Stimulated activated CD4-positive, alpha-beta T cell treated with anti-CD3 and anti-CD28 coated beads, Interleukin-15, amount 100 ng/mL, for 1 hour (primary cell): ENCODE results near the gene MYOM1.
A peak's percentile ranks its signal among the peaks of the same experiment; 100 is the strongest.

Experiments used
- DNase-seq, 2 donors: peaks; one replicate each; pipeline ENCODE4 v3.0.0-alpha.2; 2020; ENCODE audit warnings: low read depth in 1 of 2, low spot score in 1 of 2

The MYOM1 gene

DNA sequence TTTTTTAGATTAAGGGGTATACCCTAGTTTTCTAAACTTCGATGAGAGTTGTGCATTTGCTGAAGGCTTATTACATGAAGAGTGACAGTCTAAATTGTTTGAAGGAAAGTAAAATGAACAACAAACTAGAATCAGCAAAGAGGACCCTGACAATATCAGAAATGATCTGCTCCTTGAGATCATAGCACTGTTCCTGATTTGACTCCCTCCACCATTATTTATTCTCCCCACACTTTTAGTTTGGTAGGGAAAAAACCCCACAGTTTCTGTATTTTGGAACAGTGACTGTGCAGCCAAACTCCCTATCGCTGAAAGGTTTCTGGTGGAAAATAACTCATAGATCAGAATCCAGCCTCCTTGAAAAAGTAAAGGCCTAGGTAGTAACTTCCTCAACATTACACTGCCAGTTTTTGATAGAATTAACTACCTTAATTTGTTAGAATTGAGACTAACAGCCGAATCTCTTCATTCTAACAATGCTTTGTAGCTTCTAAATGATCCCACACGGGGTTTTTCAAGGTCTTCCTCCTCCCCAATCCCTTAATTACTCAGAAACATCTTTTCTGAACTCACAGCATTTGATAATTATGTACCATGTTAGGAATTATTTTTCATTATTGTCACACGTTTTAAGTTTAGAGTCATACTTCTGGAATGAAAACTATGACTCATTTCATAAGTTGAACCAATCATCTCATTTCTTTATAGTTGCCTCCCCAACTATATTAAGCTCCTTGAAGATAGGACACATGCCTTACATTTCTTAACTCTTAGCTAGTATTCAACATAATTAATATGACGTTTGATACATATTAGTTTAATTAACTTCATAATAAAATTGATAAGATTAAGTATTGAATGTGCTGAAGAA, 30.7 kb upstream of the MYOM1 start:
- DNase-seq = no peak

DNA sequence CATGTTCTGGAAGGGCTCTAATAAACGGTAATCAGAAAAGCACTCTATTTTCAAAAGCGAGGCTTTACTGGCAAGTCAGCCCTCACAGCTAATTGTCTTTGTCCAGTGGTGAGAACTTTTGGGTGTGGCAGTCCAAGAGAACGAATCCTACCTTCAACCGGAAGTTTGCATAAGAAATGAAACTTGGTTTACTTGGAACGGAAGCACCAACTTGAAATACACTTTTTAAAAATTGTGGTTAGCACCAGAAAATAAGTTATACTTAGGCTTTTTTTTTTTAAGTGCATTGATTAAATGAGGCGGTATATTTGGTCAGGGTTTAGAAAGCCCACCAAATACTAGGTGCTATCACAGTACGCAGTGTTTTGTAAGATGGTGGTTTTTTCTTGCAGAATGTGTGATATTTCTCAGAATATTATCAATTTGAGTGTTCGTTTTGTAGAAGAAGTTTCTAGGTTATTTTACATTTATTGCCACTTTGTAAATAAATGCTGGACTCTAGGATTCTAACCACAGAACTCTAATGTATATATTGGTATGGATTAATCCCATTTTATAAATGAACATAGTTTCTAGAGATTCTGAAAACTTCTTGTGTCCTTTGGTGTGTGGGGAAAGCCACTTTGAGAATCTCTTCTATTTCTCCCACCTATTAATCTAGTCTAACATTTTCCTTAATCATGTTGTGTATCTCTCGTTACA, 29.0 kb upstream of the MYOM1 start:
- DNase-seq = no peak

DNA sequence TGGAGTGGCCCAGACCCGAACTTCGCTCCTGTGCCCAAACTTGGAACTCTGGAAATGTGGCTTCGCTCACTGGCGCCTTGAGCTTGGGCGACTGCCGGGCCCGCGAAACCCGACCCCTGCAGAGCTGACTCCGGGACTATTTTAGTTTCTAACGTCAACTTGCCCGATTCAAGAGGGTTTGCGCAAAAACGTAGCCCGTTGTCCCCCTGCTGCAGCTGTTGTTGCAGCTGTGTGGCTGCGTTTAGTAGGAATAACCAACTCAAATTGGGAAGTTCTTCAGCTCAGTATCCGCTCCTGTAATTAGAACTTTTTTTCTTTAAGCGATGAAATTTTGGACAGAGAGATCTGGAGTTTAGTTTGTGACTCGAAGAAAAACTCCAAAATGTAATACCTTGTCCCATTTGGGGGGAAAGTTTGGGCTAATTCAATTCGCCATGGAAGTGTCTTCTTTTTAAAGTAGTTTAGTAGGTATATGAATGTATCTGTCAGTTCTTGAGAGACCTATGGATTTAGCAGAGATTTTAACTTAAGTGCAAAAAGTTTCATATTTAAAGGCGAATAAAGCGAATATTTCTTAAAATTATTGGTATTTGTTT, 28.4 kb upstream of the MYOM1 start:
- no peak for DNase-seq

DNA sequence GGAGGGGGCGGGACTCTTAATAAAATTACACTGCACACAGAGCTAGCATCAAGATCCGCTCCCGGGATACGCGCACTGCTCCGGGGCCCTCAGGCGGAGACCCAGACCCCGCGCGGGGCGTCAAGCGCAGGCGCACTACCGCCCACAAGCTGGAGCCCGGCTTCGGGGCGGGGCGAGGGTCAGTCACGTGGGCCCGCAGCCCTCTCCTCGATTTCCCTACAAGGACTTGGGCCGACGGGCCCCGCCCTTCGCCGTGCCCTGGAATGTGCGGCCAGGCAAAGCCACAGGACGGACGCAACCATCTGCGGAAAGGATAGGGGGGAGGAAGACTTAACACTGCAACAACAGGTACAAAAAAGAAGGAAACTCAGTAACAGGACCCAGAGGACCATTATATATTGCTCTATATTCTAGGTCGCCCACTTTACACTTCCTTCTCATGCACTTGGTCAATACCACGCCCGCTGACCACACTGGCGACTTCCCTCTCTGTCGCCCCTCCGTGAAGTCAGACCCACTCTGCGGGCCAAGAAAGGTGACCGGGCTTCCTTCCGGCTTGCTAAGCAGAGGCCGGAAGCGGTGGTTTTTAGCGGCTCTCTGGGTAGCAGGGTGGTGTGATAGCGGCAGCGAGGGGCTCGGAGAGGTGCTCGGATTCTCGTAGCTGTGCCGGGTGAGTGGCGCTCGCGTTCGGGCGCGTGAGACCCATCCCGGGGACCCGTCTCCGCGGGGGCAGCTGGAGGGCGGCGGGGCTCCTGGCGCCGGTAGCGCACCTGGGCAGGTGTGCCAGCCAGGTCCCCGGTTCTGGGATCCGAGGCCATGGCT, 27.7 kb upstream of the MYOM1 start, which contains the start of gene MYL12A:
Gene MYL12A, plus strand, starts transcription at position 562 of the 822 bp plus-strand sequence. CDS start 5,447 bp downstream, outside the sequence.
- DNase-seq = peak; percentile 81 to 90

DNA sequence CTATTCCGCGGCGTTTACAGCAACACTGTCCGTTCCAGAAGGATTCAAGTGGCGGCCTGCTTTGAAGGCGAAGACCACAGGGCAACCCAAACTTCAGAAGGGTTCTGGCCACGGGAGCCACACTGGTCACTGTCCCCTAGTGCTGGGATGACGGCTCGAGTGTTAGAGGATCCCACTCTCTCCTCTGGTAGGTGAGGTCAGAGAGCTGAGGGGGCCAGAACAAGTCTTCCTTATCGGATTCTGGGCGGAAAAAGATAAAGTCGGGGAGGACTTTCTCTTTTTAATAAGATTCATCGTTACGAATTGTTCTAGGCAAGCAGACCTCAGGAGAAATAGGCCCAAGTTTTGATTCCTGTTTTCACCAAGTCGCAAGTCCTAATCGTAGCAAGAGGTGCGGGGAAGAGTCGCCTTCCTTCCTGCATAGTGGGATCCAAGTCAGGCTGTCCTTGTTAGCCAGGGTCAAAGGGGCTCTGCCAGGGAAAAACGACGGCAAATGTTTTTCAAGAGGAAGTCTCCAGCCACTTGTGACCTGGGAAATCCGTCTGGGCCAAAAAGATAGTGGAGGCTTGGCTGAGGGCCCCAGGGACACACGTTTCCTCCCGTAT, 27.0 kb upstream of the MYOM1 start:
- DNase-seq = no peak

DNA sequence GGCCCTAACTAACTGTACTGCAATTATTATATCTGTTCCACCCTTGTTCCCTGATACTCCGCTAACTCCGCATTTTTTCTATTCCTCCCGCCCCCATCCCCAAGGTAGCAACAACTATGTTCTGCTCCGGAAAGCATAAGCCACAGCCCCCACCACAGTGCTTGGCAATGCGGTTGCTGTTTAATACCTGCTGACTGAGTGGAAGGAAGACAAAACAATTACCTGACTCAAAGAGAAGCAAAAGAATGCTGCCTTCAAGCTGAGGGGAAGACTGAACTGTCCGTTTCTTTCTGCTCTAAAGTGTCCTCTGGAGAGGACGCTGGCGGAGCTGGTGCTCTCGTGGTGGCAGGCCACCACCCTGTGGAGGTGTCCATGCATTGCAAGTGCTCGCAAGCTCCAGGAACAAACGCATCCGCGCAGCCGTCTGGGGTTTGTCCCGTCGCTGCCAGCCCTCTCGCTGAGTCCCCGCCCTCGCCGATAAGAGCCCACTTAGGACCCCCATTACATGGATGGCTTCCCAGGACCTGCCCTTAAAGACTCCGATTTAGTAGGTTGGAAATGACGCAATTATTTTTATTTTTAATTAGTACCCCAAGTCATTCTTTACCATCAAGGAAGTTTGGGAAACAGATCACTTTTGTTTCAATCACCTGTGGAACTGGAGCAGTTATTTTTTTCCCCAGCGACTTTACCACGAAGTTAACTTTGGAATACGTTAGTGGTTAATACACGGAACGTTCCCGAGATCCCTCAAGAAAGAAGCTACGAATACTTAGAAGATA, 26.3 kb upstream of the MYOM1 start:
- DNase-seq = peak; percentile 53 to 69

DNA sequence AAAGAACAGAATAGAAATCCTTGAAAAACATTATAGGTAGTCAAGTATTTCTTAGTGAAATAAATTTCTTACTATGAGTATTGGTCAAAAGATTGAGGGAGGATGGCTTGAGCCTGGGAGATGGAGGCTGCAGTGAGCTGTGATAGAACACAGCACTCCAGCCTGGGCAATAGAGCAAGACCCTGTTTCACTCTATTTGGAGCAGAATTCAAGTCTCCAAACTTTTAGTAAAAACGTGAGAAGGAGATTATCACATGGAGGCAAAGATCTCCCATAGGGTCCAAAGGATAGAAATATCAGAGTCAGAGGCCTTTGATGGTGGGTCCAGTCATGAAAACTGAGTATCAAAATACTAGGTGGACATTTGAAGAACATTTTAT, 25.4 kb upstream of the MYOM1 start:
- DNase-seq = no peak

DNA sequence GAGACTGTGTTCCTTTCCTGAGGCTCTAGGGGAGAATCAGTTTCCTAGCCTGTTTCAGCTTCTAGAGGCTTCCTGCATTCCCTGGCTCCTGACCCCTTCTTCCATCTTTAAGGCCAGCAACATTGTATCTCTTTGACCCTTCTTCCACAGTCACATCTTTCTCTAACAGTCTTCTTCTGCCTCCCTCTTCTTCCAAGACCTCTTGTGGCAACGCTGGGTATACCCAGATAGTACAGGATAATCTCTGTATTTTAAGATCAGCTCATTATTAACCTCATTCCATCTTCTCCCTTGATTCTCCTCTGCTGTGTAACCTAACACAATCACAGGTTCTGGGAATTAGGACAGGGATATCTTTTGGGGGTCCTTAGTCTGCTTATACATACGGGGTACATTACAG, 19.0 kb upstream of the MYOM1 start:
- no peak for DNase-seq

DNA sequence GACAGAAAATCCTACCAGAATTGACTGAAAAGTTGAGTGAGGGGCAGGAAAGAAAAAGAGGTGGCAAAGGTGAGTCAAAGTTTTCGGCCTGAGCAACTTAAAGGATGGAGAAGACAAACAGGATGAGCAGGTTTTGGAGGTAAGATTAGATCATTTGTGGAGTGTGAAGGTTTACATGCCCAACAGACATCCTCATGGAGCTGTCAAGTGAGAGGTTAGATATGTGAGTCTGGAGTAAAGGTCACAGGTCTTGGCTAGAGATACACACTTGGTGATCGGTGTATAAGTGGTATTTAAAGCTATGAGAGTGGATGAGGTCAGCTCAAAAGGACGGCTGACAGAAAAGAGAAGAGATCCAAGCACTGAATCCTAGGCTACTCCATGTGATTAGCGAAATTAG, 16.7 kb upstream of the MYOM1 start:
- no peak for DNase-seq

DNA sequence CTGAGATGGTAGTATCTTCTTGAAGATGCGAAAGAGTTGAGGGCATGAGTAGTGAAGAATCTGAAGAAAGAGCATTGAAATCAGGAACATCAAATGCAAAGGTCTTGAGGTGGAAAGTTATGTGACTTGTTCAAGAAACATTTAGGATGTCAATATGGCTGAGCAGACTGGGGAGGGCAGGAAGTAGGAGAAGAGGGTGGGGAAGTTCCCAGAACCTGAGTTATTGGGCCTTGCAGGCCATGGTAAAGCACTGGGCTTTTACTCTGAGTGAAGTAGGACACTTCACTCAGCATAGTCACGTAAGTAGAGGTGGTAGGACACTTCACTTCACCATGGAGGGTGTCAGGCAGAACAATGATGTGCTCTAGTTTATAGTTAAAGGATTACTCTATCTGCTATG, 16.1 kb upstream of the MYOM1 start:
- no peak for DNase-seq

DNA sequence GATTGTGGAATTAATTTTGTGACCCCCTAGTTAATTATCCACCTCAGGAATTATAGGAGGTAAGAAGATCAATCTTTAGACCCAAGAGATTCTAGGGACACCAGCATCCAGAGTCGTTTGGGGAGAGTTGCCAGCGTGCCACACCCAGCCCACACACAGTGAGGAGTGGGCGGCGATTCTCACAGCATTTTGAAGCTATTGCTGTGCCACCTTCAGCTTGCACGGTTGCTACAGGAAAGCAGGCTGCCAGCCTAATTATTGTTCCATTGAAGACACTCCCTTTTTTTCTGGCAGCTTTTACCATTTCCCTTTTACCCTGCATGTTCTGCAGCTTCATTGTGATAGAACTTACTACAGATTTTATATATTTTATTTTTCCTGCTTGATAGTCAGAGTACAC, 14.7 kb upstream of the MYOM1 start:
- no peak for DNase-seq

DNA sequence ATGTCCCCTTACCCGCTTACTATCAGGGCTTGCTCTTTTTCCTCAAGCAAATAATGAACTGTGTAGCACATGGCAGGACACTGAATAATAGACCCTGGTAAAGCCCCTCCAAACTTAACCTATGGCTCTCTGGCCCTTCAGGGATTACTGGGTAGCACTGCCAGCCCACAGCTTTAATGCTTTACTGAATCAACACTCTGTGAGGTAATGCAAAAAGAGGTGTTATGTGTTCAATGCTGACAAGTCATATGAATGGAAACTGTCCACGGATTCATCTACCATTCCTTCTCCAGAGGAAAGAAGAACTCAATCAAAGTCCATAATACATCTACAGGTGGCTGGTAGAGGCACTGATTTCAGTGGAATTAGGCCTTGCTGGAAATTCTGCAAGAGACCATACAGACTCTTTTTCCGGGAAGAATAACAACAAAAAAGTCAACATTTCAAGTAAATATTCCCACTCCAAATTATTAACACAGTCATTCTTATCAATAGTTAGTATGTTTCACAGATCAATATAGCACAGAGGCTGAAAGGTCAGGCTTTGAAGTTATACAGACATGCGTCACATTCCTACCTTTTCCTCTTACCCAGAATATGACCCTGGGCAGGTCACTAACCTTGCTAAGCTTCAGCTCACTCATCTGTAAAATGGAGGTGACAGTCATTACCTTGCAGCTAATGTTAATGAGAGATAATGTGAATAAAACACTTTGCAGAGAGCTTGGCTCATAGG, 13.8 kb upstream of the MYOM1 start:
- DNase-seq = no peak

DNA sequence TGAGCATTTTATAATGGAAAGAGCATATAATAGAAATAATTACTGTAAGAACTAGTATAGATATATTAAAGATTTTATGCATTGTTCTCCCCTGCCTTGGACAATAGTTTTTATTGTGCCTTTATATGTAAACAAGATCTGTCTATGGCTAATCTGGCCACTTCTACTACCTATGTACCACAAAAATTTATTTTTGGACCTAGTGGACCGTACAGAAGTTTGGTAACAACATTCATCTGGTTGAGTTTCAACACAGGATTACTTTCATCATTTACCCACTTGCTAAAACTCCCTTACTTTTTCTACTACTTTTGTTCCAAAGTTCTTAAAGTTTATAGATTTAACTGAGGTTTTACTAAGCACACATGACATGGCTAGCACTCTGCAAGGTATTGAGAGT, 13.2 kb upstream of the MYOM1 start:
- no peak for DNase-seq

DNA sequence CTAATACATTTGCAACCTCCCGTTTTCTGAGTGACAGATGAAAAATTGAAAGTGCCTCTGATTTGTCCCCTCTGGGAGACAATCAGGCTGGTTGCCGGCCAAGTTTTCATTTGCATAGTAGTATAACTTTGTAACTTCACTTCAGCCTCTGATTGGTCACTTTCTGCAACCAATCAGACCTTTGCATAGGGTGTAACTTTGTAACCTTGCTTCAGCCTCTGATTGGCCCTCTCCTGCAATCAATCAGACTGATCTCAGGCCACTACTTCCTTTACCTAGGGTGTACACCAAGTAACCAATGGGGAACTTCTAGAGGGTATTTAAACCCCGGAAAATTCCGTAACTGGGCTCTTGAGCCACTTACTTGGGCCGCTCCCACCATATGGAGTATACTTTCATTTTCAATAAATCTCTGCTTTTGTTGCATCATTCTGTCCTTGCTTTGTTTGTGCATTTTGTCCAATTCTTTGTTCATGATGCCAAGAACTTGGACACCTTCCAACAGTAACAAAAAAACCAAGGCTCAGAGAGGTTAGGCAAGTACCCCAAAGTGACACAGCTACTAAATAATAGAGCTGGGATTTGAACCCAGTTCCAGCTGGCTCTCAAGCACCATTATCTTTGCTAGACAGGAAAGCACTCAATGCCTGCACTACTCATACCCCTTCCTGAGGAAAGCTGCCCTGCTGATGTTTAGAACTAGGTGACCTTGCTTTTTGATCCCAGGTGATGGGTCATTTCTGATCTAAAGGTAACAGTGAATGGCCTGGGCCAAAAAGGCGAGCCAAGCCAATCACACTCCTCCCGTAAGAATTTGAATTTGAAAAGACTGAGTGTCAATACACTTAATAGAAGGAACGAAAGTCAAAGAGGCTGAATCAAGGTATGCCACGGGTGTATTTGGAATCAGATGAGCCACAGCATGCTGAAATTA, 10.9 kb upstream of the MYOM1 start:
- DNase-seq = no peak

DNA sequence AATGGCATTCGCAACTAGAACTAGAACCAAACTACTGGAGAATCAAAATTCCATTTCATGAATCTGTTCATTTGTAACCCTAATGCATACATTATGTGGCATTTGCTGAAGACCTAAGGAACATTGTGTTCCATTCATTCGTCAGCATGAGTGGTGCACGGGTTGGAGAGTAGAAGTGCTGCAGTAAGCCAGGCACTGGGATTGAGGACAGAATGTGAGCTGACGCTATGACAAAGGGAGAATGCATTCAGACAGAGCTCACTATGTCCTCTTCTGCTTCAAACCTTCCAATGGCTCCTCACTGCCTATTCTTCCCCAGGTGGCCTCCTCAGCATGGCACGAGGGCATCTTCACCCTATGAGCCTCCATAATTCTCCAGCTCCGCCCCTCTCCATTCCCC, 6.3 kb upstream of the MYOM1 start:
- DNase-seq = no peak

DNA sequence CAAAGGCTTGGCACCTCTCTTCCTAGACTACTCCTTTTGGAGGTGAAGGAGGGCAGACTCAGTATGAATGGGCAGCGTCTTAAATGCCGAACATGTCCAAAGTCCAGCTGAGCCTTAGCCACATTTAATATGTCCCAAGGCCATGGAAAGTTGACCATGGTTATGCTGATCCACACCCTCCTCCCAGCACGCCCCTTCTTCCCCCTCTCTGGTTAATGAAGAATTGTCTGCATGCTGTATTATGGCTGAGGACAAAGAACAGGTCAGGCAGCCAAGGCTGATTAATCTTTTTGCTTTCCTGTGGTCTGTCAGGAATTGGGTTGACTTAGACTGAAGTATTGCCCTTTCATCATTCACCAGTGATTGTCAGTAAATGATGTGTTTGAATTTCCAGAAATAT, 5.8 kb upstream of the MYOM1 start:
- DNase-seq = no peak

DNA sequence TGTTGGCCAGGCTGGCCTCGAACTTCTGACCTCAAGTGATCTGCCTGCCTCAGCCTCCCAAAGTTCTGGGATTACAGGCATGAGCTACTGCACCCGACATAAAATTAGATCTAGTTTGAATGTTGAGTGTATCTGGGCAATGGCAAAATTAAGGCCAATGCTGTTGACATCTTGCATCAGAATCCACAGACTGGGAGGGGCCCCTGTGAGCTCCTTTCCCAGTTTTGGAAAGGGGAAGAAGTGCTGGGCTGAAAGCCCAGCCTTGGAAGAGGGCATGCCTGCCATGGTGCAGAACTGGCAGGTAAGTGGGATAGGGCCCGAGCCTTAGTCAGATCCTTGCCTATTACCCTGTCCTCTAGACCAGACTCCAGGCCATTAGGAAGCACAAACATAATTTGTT, 4.5 kb upstream of the MYOM1 start:
- DNase-seq = no peak

DNA sequence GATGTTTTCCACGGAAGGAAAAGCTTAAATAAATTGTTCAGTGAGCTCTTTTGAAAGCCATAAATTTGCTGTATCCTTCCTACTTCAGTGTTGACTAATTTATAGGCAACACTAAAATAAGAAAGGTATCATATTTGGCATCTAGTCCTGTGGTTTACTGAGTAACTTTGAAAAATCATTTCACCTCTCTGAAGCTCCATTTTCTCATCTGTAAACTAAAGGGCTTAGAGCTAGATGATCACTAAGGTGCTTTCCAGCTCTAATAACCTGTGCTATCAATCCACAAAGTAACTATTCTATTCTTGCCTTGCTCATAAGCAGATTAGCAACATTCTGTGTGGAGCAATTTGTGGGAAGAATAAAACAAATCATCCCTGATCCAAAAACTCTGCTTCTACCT, 3.6 kb upstream of the MYOM1 start:
- no peak for DNase-seq
